ENCODE measurements around the gene E2F2.
A peak's percentile ranks its signal among the peaks of the same experiment; 100 is the strongest.

DNA sequence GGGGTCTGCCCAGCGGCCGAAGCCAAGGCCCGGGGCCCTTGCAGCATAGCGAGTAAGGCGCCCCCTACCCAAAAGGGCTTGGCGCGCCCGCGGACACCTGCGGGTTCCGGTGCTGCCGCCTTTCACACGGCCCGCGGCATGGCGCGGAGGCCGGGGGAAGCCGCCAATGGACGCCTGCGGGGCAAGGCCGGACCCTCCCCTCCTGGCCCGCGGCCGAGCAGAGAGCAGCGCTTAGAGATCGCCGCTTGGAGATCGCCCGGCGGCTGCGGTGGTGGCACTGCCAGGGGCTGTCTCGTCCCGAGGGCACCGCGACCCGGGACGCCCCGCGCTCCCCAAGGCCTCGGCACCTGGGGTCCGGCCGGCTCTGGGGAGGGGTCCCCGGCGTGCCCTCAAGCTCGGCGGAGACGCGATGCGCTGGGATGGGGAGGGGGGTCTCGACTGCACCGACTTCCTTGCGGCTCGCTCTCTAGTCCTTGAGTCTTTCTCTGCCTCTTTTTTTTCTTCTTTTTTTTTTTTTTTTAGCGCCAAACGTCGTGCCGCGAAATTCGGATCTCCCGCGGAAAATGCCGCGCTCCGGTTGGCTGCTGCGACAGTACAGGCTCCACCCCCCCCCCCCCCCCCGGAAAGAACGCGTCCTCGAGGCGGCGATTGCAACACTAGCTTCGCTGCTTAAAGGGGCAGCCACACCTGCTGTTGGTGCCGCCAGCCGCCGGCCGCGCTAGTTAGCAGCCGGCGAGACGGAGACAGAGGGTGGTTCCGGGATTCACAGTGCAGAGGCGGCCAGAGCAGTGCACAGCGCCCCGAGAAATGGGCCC is at the start of gene E2F2:
- no peak for TF ChIP-seq EZH2 (IDR thresholded peaks at IDR 0.05)
- TF ChIP-seq YY1 (IDR thresholded peaks at IDR 0.05; ENCODE audit: extremely low read depth, insufficient replicate concordance, low read depth, low read length): peak; percentile 7
- TF ChIP-seq, protein P1, sequence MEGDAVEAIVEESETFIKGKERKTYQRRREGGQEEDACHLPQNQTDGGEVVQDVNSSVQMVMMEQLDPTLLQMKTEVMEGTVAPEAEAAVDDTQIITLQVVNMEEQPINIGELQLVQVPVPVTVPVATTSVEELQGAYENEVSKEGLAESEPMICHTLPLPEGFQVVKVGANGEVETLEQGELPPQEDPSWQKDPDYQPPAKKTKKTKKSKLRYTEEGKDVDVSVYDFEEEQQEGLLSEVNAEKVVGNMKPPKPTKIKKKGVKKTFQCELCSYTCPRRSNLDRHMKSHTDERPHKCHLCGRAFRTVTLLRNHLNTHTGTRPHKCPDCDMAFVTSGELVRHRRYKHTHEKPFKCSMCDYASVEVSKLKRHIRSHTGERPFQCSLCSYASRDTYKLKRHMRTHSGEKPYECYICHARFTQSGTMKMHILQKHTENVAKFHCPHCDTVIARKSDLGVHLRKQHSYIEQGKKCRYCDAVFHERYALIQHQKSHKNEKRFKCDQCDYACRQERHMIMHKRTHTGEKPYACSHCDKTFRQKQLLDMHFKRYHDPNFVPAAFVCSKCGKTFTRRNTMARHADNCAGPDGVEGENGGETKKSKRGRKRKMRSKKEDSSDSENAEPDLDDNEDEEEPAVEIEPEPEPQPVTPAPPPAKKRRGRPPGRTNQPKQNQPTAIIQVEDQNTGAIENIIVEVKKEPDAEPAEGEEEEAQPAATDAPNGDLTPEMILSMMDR (IDR thresholded peaks at IDR 0.05 in 2 of 3, conservative IDR thresholded peaks at IDR 0.05 in 1 of 3; ENCODE audit: borderline replicate concordance in 1 of 3, insufficient read depth in 1 of 3, low read depth in 2 of 3, low read length in 2 of 3): peak in 2 of 3 experiments; percentile 3 to 19; a peak in 1 of 6 replicates
- TF ChIP-seq CBX3 (IDR thresholded peaks at IDR 0.05; ENCODE audit: low read depth): no peak
- peak; percentile 38 for TF ChIP-seq POLR2A (IDR thresholded peaks at IDR 0.05; ENCODE audit: borderline replicate concordance, extremely low read depth, insufficient read depth, insufficient read length)
- TF ChIP-seq, protein P2, sequence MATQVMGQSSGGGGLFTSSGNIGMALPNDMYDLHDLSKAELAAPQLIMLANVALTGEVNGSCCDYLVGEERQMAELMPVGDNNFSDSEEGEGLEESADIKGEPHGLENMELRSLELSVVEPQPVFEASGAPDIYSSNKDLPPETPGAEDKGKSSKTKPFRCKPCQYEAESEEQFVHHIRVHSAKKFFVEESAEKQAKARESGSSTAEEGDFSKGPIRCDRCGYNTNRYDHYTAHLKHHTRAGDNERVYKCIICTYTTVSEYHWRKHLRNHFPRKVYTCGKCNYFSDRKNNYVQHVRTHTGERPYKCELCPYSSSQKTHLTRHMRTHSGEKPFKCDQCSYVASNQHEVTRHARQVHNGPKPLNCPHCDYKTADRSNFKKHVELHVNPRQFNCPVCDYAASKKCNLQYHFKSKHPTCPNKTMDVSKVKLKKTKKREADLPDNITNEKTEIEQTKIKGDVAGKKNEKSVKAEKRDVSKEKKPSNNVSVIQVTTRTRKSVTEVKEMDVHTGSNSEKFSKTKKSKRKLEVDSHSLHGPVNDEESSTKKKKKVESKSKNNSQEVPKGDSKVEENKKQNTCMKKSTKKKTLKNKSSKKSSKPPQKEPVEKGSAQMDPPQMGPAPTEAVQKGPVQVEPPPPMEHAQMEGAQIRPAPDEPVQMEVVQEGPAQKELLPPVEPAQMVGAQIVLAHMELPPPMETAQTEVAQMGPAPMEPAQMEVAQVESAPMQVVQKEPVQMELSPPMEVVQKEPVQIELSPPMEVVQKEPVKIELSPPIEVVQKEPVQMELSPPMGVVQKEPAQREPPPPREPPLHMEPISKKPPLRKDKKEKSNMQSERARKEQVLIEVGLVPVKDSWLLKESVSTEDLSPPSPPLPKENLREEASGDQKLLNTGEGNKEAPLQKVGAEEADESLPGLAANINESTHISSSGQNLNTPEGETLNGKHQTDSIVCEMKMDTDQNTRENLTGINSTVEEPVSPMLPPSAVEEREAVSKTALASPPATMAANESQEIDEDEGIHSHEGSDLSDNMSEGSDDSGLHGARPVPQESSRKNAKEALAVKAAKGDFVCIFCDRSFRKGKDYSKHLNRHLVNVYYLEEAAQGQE (IDR thresholded peaks at IDR 0.05; ENCODE audit: low read depth): no peak
- TF ChIP-seq ELF1 (IDR thresholded peaks at IDR 0.05; ENCODE audit: borderline replicate concordance, low read depth): no peak; the same call in 1 of the 2 replicates
- peak; percentile 100 for TF ChIP-seq CEBPB (IDR thresholded peaks at IDR 0.05; ENCODE audit: low read depth)
- TF ChIP-seq SP1 (IDR thresholded peaks at IDR 0.05; ENCODE audit: low read depth): peak; percentile 89
- TF ChIP-seq ZFX (IDR thresholded peaks at IDR 0.05): peak; percentile 60; the same call in 1 of the 2 replicates
- no peak for TF ChIP-seq ATF3 (IDR thresholded peaks at IDR 0.05)
- peak; percentile 97 for TF ChIP-seq MAX (IDR thresholded peaks at IDR 0.05)
- TF ChIP-seq JUND (IDR thresholded peaks at IDR 0.05): no peak

Data from HCT116 (cell line).